Measurements from ENCODE around the gene RALBP1. TPM values are rescaled to one million over a fixed set of nuclear protein-coding genes. Genes with fewer than 3 reads are reported as not detected.

RALBP1 gene
- total RNA-seq, 1 experiment from 2014 or later: 66.2 TPM

GRCh38 chr18:9571546-9571945 is 96.2 kb downstream of the RALBP1 start:
- Histone ChIP-seq H3K27me3 (ENCODE audit: insufficient read depth, low read length) (no peaks in the 10 kb centered on the region), H3K79me2 (ENCODE audit: insufficient read depth, low read length) (peaks cover 3% of the 10 kb centered on the region; the same call in 1 of the 2 replicates), H3K9ac (ENCODE audit: low read length) (no peak overlapping the region), H3K9me2 (ENCODE audit: insufficient read depth) (no peaks in the 10 kb centered on the region), H3K4me3 (replicated peaks in 1 of 2; ENCODE audit: low read depth in 1 of 2, low read length in 2 of 2) (no peak overlapping the region), H2AFZ (ENCODE audit: low read depth, low read length, poor library complexity, severe bottlenecking) (no peak overlapping the region), H3K9me3 (ENCODE audit: control insufficient read depth in 1 of 2, insufficient read depth in 1 of 2, low read depth in 1 of 2, low read length in 2 of 2) (no peaks in the 10 kb centered on the region), H3K27ac (ENCODE audit: low read depth, low read length) (no peak overlapping the region), H4K20me1 (ENCODE audit: insufficient read depth) (peaks cover 5% of the 10 kb centered on the region; the same call in 1 of the 2 replicates), H3K4me1 (ENCODE audit: control insufficient read depth in 1 of 2, insufficient read depth in 2 of 2, low read length in 2 of 2) (peaks cover 4 to 8% of the 10 kb centered on the region in 2 experiments; a peak in 3 of 4 replicates), H3K4me2 (ENCODE audit: low read length) (no peak overlapping the region), H3K36me3 (ENCODE audit: control insufficient read depth in 1 of 2, insufficient read depth in 2 of 2, low read length in 2 of 2) (peaks cover 6 to 37% of the 10 kb centered on the region in 2 experiments; a peak in 3 of 4 replicates)
- CTCF ChIA-PET: no interaction called here
- no peak for DNase-seq (ENCODE audit: low read depth, low spot score)
- TF ChIP-seq CTCF (IDR thresholded peaks at IDR 0.05 in 2 of 3, conservative IDR thresholded peaks at IDR 0.05 in 1 of 3; ENCODE audit: borderline replicate concordance in 1 of 3, insufficient read depth in 1 of 3, low read depth in 2 of 3, low read length in 2 of 3) (no peak), ELF1 (IDR thresholded peaks at IDR 0.05; ENCODE audit: borderline replicate concordance, low read depth) (no peak), TCF7L2 (IDR thresholded peaks at IDR 0.05; ENCODE audit: borderline replicate concordance, extremely low read depth, insufficient read depth, insufficient read length) (no peak), POLR2A (IDR thresholded peaks at IDR 0.05; ENCODE audit: borderline replicate concordance, extremely low read depth, insufficient read depth, insufficient read length) (no peak), ATF3 (IDR thresholded peaks at IDR 0.05) (no peak), SP1 (IDR thresholded peaks at IDR 0.05; ENCODE audit: low read depth) (no peak), JUND (IDR thresholded peaks at IDR 0.05) (no peak), CEBPB (IDR thresholded peaks at IDR 0.05; ENCODE audit: low read depth) (no peak), ZNF274 (IDR thresholded peaks at IDR 0.05; ENCODE audit: low read depth, low read length) (no peak), EZH2phosphoT487 (IDR thresholded peaks at IDR 0.05; ENCODE audit: borderline replicate concordance) (no peak), CBX3 (IDR thresholded peaks at IDR 0.05; ENCODE audit: low read depth) (no peak), SIN3A (IDR thresholded peaks at IDR 0.05; ENCODE audit: low read depth) (no peak)
- no peak for ATAC-seq
- POLR2A ChIA-PET: no interaction called here
- BruUV-seq (replicated peaks): no TSS peak
- intact Hi-C loops (cut with micrococcal nuclease): no loop called here
- RAD21 ChIA-PET (ENCODE audit: low non-redundant PET in 1 of 2, low total read pairs in 2 of 2, uncharacterized antibody in 2 of 2, unreplicated experiment in 2 of 2): no interaction called here
